Neural crest cell (in vitro differentiated cells): ENCODE measurements around the gene TMCO4. TPM values are rescaled to one million over a fixed set of nuclear protein-coding genes. Genes with fewer than 3 reads are reported as not detected.

Experiments used
- DNase-seq: peaks from one replicate; pipeline ENCODE4 v3.0.0; 2021; ENCODE audit warnings: low read depth, mixed read lengths, low spot score
- H3K27ac Mint-ChIP-seq: one replicate; pipeline ENCODE4 v1.8.0; 2021; ENCODE audit warnings: mild to moderate bottlenecking, mixed read lengths; ENCODE audit not compliant: unreplicated experiment
- H3K27me3 Mint-ChIP-seq: 2 replicates; pipeline ENCODE4 v1.8.0; 2021; ENCODE audit warnings: low read depth, mild to moderate bottlenecking, mixed read lengths
- H3K36me3 Mint-ChIP-seq: 2 replicates; pipeline ENCODE4 v1.8.0; 2021; ENCODE audit warnings: low read depth, mild to moderate bottlenecking, mixed read lengths
- H3K4me1 Mint-ChIP-seq: 2 replicates; pipeline ENCODE4 v1.8.0; 2021; ENCODE audit warnings: mixed read lengths
- H3K4me3 Mint-ChIP-seq: one replicate; pipeline ENCODE4 v1.8.0; 2021; ENCODE audit warnings: mild to moderate bottlenecking, mixed read lengths
- H3K9me3 Mint-ChIP-seq: 2 replicates; pipeline ENCODE4 v1.8.0; 2021; ENCODE audit warnings: mixed read lengths
- CTCF ChIP-seq: fragments of 200-600 bp; sonication (generic); conservative IDR thresholded peaks from 2 replicates; pipeline ENCODE4 v1.5.0; 2021; ENCODE audit warnings: antibody characterized with exemption, mild to moderate bottlenecking
- total RNA-seq: library from RNA; stranded (reverse); gene quantifications from 2 replicates; pipeline ENCODE4 v1.2.1, GENCODE V29; 2021

Gene TMCO4
- total RNA-seq, 1 donor from 2014 or later, result 0.75 TPM

- Mint-ChIP-seq H3K27ac (no peak overlapping the region), H3K4me3 (no peak overlapping the region), H3K4me1 (no peaks in the 10 kb centered on the region), H3K9me3 (no peaks in the 10 kb centered on the region), H3K27me3 (peaks cover 57% of the 10 kb centered on the region), H3K36me3 (no peaks in the 10 kb centered on the region)
- no peak for TF ChIP-seq CTCF
- DNase-seq, result no peak
Measured at GRCh38 chr1:19743793-19744192, 55.9 kb downstream of the TMCO4 start.

DNA sequence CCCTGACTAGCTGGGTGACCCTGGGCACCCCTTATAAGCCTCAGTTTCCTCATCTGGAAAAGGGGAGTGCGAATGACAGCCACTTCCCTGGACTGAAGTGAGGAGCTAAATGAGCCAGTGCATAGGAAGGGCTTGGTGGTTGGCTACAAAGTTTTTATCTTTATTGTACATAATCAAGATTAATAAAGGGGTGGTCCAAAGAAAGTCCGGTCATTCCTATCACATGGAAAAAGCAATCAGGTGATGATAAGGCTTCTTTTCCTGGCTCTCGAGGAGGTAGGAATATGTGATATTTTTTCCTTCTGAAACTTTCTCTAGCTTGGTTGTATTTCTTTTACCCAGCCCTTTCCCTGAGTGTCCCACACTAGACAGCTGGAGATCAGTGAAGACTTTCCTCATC is 56.5 kb downstream of the TMCO4 start:
- H3K9me3 Mint-ChIP-seq, result no peaks in the 10 kb centered on the region
- TF ChIP-seq CTCF, result no peak
- no peak overlapping the region for H3K4me3 Mint-ChIP-seq
- no peaks in the 10 kb centered on the region for H3K36me3 Mint-ChIP-seq
- H3K27ac Mint-ChIP-seq, result no peak overlapping the region
- no peak for DNase-seq
- H3K27me3 Mint-ChIP-seq, result peaks cover 61% of the 10 kb centered on the region
- H3K4me1 Mint-ChIP-seq, result no peaks in the 10 kb centered on the region

DNA sequence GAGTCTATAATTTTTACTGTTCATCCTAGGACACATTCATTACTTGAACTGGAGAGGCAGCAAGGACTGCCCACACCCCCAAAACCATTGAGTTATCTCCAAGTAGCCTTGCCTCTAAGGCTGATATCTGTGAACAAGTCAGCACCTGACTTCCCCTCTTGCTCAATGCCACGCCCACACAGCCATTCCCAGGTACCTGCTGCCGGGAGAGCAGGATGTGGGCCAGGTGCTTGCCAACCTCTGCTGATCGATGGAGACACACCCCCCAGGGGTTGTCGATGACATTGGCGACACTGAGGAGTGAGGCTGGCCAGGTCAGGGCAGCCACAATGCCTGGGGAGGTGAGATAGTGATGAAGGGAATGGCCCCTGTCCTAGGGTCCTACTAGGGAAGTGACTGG is 60.1 kb downstream of the TMCO4 start:
- no peaks in the 10 kb centered on the region for H3K36me3 Mint-ChIP-seq
- H3K4me3 Mint-ChIP-seq, result no peak overlapping the region
- no peaks in the 10 kb centered on the region for H3K9me3 Mint-ChIP-seq
- TF ChIP-seq CTCF, result no peak
- H3K27me3 Mint-ChIP-seq, result peaks cover 67% of the 10 kb centered on the region
- H3K4me1 Mint-ChIP-seq, result peaks cover 3% of the 10 kb centered on the region
- DNase-seq, result no peak
- no peak overlapping the region for H3K27ac Mint-ChIP-seq

DNA sequence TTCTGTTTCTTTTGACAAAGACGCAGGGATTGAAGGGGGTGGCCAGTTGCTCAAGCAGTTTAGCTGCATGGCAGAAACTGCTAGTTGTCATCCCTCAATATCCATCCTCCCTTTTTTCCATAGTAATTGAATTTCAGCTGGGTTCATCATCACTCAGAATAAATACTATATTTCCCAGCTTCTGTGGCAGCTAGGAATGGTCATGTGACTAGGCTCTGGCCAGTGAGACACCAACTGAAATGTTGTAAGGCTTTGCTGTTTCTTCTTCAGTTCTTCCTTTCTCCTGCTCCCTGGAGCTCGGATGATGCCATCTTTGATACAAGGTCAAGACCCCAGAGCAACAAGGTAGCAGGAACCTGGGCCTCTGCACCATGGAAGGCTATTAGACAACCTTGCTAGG is 61.0 kb downstream of the TMCO4 start:
- TF ChIP-seq CTCF, result no peak
- no peaks in the 10 kb centered on the region for H3K36me3 Mint-ChIP-seq
- no peak for DNase-seq
- no peak overlapping the region for H3K27ac Mint-ChIP-seq
- H3K4me3 Mint-ChIP-seq, result no peak overlapping the region
- peaks cover 58% of the 10 kb centered on the region for H3K27me3 Mint-ChIP-seq
- H3K9me3 Mint-ChIP-seq, result no peaks in the 10 kb centered on the region
- peaks cover 3% of the 10 kb centered on the region for H3K4me1 Mint-ChIP-seq

DNA sequence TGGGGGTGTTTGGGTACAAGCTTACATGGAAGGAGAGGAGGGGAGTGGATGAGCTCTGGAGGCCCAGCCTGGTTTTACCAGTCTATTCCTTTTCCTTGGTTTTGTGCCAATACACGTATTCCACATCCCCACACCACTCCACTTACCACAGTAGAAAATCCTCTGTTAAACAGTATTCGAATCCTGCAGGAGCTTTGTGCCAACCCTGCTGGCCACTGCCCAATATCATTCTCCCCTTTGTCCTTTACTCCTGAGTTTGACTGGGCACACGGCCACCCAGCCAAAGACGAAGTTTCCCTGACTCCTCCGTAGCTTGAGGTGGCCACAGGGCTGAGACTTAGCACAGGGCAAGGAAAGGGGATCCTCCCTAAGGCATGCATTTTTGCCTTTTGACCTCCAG is 61.6 kb downstream of the TMCO4 start:
- peaks cover 52% of the 10 kb centered on the region for H3K27me3 Mint-ChIP-seq
- H3K9me3 Mint-ChIP-seq, result no peaks in the 10 kb centered on the region
- no peak overlapping the region for H3K4me3 Mint-ChIP-seq
- no peak overlapping the region for H3K27ac Mint-ChIP-seq
- H3K4me1 Mint-ChIP-seq, result peaks cover 3% of the 10 kb centered on the region
- DNase-seq, result no peak
- no peaks in the 10 kb centered on the region for H3K36me3 Mint-ChIP-seq
- no peak for TF ChIP-seq CTCF
